DMS153 (cell line): ENCODE data around the gene SIRPB2.
A peak's percentile ranks its signal among the peaks of the same experiment; 100 is the strongest.

Experiments
- DNase-seq: peaks from one replicate; lab custom pipeline; 2025; lab: John Stamatoyannopoulos, UW

Gene SIRPB2

DNA sequence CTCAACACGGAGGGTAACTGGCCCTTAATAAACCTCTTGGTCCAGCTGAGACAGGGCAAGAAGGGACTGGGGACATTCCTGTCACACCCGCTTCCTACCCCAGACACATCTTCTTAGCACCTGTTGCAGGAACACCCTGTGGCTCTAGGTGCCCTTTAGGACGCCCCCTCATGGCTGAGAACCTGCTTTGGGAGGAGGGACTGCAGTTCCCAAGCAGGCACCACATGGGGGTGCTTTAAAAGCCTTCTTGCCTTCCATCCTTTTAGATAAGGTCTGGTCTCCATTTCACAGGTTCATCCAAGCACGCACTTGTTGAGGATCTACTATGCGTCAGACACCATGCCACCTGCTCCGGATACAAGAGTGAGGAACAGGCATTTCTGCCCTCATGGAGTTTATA lies 51.2 kb downstream of the SIRPB2 start:
- peak; percentile 4 for DNase-seq

DNA sequence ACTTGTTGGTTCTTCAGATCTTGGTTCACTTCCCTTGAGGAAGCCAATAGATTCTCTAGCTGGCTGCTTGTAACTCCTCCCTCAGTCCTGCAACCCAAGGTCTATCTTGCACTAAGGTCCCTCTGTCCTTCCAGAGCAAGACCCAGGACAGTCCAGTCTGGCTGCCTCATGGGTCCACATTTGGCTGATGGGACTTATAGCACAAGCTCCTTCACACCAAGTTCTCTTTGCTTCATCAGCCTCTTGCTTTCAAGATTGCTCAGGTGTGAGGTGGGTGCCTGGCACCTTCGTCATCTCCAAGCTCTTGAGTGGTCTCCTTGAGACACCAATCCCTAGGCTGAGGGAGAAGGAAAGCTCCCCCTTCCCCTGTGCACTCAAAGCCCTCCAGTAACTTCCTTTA lies 52.9 kb downstream of the SIRPB2 start:
- DNase-seq = no peak

DNA sequence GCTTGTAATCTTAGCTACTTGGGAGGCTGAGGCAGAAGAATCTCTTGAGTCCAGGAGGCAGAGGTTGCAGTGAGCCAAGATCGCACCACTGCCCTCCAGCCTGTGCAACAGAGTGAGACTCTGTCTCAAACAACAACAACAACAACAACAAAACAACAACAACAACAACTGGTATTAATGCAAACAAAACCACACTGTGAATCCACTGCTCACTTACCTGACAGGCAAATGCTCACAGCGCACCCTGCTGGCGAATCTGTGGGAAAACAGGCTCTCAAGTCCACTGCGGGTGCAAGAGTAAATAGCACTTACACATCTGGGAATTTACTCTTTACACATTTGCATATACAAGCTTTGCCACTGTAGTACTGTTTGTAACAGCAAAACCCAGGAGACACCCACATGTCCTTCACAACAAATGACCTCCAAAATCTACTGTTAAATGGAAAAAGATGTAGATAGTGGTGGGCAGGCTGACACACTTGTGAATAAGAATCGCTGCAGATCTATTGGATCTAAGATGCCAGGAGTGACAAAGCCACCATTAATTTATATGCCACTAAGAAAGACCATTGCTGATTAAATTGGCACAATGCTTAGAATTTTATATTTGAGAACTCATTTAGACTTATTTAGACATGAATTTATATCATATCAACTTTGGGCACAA lies 53.9 kb downstream of the SIRPB2 start:
- peak; percentile 59 for DNase-seq

DNA sequence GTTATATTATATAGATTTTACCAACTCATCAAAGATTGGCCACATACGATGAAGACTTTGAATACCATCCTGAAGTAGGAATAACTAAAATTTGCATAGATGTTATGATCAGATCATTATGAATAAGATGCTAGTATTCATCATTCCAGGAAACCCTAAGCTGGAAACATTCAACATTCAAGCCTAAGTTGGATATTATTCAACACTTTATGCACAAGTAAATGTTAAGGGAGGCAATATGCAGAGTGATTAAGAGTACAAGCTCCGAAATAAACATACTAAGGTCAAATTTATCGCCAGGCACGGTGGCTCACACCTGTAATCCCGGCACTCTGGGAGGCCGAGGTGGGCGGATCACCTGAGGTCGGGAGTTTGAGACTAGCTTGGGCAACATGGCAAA lies 55.0 kb downstream of the SIRPB2 start:
- DNase-seq = no peak

DNA sequence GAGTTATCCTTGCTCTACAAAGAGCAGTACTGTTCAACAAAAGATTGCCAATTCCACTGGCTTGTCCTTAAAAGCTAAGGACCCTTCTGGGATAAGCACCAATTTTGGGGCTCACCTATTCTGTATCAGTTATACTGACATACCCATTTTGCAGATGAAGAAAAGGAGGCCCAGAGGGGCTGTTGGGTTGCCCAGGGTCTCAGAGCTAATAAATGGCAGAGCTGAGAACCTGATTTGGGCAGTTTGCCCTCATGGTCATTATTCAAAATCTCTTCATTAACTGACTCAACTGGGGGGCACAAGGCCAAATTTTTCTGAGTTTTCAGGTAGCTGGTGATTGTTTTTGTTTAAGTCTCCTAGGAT lies 55.9 kb downstream of the SIRPB2 start:
- no peak for DNase-seq

DNA sequence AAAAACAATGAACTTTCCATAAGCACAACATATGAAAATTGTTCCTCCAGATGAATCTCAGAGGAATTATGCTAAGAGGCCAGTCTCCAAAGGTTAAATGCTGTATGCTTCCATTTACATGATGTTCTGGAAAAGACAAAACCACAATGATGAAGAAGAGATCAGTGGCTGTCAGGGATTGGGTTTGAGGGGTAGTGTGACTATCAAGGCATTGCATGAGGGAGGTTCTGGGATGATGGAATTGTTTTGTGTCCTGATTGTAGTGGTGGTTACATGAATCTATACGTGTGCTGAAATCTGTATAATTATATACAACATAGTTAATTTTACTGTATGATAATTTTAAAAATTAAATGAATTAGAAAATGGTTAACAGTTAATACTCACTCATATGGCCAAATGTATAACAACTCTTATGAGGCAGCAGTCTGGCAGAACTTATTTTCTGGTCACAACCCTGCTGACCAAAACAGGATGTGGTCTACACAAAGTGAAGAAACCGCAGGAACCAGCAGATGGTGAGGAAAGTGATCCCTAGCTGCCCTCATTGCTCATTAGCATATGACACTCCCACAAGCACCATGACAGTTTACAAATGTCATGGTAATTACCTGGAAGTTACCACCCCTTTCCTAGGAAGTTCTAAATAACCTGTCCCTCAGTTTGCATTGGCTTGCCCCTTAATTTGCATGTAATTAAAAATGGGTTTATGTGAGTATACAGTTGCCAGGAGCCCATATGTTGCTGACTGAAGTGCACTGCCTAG lies 56.5 kb downstream of the SIRPB2 start:
- DNase-seq = peak; percentile 22

DNA sequence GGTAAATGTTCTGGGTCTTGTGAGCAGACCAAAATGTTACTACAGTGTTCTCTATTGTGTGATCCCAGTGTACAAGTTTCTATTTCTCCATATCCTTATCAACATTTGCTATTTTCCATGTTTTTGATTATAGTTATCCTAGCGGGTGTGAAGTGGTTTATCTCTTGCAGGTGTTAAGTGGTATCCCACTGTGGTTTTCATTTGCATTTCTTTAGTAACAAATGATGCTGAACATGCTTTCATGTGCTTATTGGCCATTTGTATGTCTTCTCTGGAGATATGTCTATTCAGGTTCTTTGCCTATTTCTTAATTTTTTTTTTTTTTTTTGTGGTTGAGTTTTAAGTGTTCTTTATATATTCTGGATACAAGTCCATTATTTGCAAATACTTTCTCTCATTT lies 60.1 kb downstream of the SIRPB2 start:
- DNase-seq = no peak

DNA sequence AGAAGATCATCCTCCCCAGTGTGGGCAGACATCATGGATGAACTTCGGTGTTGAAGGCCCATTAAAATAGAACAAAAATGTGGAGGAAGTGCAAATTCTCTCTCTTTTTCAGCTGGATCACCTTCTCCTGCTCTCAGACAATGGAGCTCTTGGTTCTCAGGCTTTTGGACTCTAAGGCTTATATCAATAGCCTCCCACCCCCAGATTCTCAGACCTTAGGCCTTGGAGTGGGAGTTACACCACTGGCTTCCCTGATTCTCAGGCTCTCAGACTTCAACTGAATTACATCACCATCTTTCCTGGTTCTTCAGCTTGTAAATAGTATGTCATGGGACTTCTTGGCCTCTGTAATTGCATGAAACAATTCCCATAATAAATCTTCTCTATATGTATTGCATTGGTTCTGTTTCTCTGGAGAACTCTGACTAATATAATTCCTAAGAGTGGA lies 61.2 kb downstream of the SIRPB2 start:
- DNase-seq = no peak

DNA sequence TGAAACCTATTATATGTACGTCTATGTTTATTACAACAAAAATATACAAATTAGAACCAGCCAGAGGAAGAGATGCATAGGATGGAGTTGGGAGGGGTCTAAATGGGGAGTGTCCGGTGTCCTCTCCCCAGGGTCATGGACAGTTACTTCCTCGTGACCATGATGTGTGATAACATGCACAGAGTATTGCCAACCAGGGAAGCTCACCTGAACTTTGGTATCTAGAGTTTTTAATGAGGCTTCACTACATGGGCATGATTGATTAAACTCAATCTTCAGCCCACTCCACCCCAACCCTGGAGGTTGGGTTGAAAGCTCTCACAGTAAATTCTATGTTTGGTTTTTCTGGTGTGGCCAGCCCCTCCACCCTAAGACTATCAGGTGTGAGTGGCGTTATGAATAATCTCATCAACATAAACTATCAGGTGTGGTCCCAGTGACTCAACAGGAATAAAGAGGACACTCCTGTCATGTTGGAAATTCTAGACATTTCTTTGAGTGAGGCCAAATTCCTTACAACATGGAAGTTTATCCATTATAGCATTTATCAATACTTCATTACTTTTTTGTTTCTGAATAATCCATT lies 62.0 kb downstream of the SIRPB2 start:
- DNase-seq = no peak

DNA sequence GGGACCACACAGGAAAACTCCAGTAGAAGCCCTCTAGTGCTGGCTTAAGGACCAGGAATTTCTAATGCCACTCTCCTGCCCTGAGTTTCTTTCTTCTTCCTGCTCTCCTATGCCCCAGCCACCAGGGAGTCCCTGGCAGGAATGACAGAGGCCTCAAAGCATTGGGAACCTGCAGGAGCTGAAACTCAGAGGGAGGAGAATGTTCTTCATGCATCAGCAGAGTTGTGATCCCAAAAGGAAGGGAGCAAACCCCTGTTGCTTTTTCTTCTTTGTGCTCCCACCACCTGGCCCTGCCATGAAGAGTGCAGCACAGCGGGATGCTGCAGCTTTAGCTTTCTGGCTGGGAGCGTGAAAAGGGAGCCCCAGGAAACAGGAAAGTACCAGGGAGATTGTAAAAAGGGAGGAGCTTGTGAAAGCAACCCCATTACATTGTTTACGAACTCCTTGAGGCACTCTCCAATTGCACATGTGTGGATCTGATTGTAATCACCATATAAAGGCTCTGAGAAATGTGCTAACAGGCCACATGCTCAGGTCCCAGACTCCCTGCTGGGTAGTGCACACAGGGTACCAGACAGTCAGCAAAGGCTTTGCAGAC lies 63.7 kb downstream of the SIRPB2 start:
- peak; percentile 98 for DNase-seq

DNA sequence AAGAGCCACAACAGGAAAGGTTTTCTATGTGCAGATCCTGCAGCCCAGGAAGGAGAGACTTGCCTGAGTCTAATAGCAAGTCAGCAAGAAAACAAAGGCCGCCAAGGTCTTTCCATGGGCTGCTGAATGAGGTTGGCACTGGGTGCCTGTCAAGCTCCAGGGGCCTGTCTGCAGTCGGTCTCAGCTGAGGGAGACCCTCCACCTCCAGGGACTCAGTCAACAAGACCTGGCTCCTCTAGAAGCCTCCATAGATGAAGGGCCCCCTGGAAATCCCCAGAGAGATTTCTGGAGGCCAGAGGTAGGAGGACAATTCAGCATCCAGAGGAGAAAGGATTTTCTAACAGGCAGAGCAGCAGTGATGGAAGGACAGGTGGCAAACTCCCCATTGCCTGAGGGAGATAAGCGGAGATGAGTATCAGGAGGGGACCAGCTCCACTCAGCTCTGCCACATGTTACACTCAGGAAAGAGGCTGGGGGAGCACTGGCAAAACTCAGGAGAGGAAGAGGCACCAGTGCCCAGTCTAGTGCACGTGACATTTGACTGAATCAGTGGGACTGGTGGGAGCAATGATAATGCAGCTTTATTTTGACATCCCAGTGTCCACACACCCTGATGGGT lies 64.9 kb downstream of the SIRPB2 start:
- DNase-seq = no peak
